GM12878 (cell line): ENCODE results near the gene TTC4. TPM values are rescaled to one million over a fixed set of nuclear protein-coding genes. Genes with fewer than 3 reads are reported as not detected.

Source experiments
- ATAC-seq: fragments of 200-7000 bp; cut with Tn5 transposase; 3 replicates; pipeline ENCODE4 v1.9.1; 2020; ENCODE audit warnings: mild to moderate bottlenecking, moderate library complexity
- Bru-seq: library from RNA; stranded (reverse); fragments of 400-500 nt; gene quantifications from one replicate; lab custom pipeline; 2021; lab: Mats Ljungman, UMichigan
- BruChase-seq, 2 experiments: library from RNA; stranded (reverse); fragments of 400-500 nt; gene quantifications; one replicate each; lab custom pipeline; 2021; lab: Mats Ljungman, UMichigan
- BruUV-seq: library from RNA; stranded (reverse); fragments of 400-500 nt; replicated peaks from 2 replicates; lab custom pipeline; 2021; lab: Mats Ljungman, UMichigan
- CTCF ChIA-PET: fragments of 300-600 bp; sonication (Branson Sonifier 250); formaldehyde crosslinking; extraction: SDS; loops from one replicate; lab custom pipeline; 2021; ENCODE audit warnings: inconsistent platforms; lab: Yijun Ruan, JAX
- POLR2A ChIA-PET: fragments of 350-600 bp; formaldehyde crosslinking; extraction: SDS; loops from one replicate; lab custom pipeline; 2021; ENCODE audit warnings: inconsistent platforms; lab: Charles Lee
- RAD21 ChIA-PET: fragments of 300-600 bp; sonication (Branson Sonifier 250); formaldehyde crosslinking; loops from one replicate; lab custom pipeline; 2023; ENCODE audit warnings: antibody characterized with exemption; ENCODE audit not compliant: unreplicated experiment; lab: Charles Lee
- SMC1A ChIA-PET: fragments of 300-600 bp; sonication (Branson Sonifier 250); formaldehyde crosslinking; loops from one replicate; lab custom pipeline; 2023; ENCODE audit not compliant: unreplicated experiment, uncharacterized antibody; lab: Charles Lee
- DNase-seq: peaks from one replicate; pipeline ENCODE4 v3.0.0-alpha.2; 2011; ENCODE audit warnings: low read depth, low spot score
- FAIRE-seq: peaks from 3 replicates; lab custom pipeline; 2011; peaks lifted over from hg19 to GRCh38; lab: Jason Lieb, UNC
- H2AFZ ChIP-seq: 2 replicates; pipeline ENCODE4 v1.6.0; 2011; ENCODE audit warnings: low read depth, low read length, control low read depth; ENCODE audit not compliant: control insufficient read depth
- H3K27ac ChIP-seq: 2 replicates; pipeline ENCODE4 v1.5.1; 2011; ENCODE audit warnings: control low read depth; ENCODE audit not compliant: control insufficient read depth, insufficient read depth
- H3K27me3 ChIP-seq, 2 experiments: replicated peaks in 1 of 2; 2 replicates each; pipeline versions ENCODE4 v1.6.0 to v1.6.1; 2011; ENCODE audit warnings: low read length in 1 of 2; ENCODE audit not compliant: control insufficient read depth in 2 of 2, insufficient read depth in 2 of 2
- H3K36me3 ChIP-seq, 2 experiments: 2 replicates each; pipeline ENCODE4 v1.5.1; 2011; ENCODE audit warnings: low read length in 1 of 2; ENCODE audit not compliant: control insufficient read depth in 2 of 2, insufficient read depth in 2 of 2
- H3K4me1 ChIP-seq: 2 replicates; pipeline ENCODE4 v1.6.1; 2011; ENCODE audit warnings: mild to moderate bottlenecking, low read length, moderate library complexity, mixed read lengths; ENCODE audit not compliant: control insufficient read depth, insufficient read depth
- H3K4me2 ChIP-seq: 2 replicates; pipeline ENCODE4 v1.6.0; 2011; ENCODE audit warnings: control low read depth; ENCODE audit not compliant: control insufficient read depth, insufficient read depth
- H3K4me3 ChIP-seq: fragments of 200-600 bp; sonication (generic); 2 replicates; pipeline ENCODE4 v1.5.1; 2016
- H3K79me2 ChIP-seq: 2 replicates; pipeline ENCODE4 v1.6.0; 2011; ENCODE audit warnings: low read length; ENCODE audit not compliant: control insufficient read depth, insufficient read depth
- H3K9ac ChIP-seq: 2 replicates; pipeline ENCODE4 v1.8.0; 2011; ENCODE audit warnings: low read length, control low read depth, mixed read lengths; ENCODE audit not compliant: control insufficient read depth, insufficient read depth
- H3K9me3 ChIP-seq: replicated peaks from 3 replicates; pipeline ENCODE4 v1.5.1; 2011; ENCODE audit warnings: mild to moderate bottlenecking, low read length; ENCODE audit not compliant: control insufficient read depth, insufficient read depth
- H4K20me1 ChIP-seq: 2 replicates; pipeline ENCODE4 v1.6.0; 2011; ENCODE audit not compliant: control insufficient read depth, insufficient read depth
- ETV6 ChIP-seq, 2 experiments: fragments of 450-650 bp in 1 of 2; IDR thresholded peaks in 1 of 2; conservative IDR thresholded peaks in 1 of 2; 2 replicates each; pipeline ENCODE4 v1.6.1; 2014; ENCODE audit warnings: antibody characterized with exemption in 1 of 2, borderline replicate concordance in 1 of 2, low read depth in 1 of 2, mild to moderate bottlenecking in 1 of 2, moderate library complexity in 1 of 2
- IRF4 ChIP-seq: IDR thresholded peaks from 2 replicates; pipeline ENCODE4 v1.6.1; 2011; ENCODE audit warnings: low read depth, low read length
- MYC ChIP-seq: IDR thresholded peaks from 2 replicates; pipeline ENCODE4 v1.6.1; 2011; ENCODE audit warnings: mild to moderate bottlenecking, low read length, moderate library complexity, inconsistent platforms; ENCODE audit not compliant: insufficient read depth, insufficient replicate concordance, insufficient read length, severe bottlenecking
- RB1 ChIP-seq: fragments of 450-650 bp; formaldehyde crosslinking; IDR thresholded peaks from 2 replicates; pipeline ENCODE4 v1.6.1; 2017; ENCODE audit warnings: mild to moderate bottlenecking, borderline replicate concordance
- SIN3A ChIP-seq: IDR thresholded peaks from 2 replicates; pipeline ENCODE4 v1.6.1; 2012; ENCODE audit warnings: low read depth, low read length, improper control_type of control experiment
- SMARCA5 ChIP-seq: fragments of 450-650 bp; IDR thresholded peaks from 2 replicates; pipeline ENCODE4 v1.6.1; 2017; ENCODE audit warnings: mild to moderate bottlenecking
- SREBF1 ChIP-seq: IDR thresholded peaks from 2 replicates; pipeline ENCODE4 v1.6.1; 2012; ENCODE audit warnings: mild to moderate bottlenecking, low read length
- STAT1 ChIP-seq: fragments of 450-650 bp; conservative IDR thresholded peaks from 2 replicates; pipeline ENCODE4 v1.6.1; 2014; ENCODE audit warnings: antibody characterized with exemption, mild to moderate bottlenecking
- TAF1 ChIP-seq: IDR thresholded peaks from 2 replicates; pipeline ENCODE4 v1.6.1; 2011; ENCODE audit warnings: mild to moderate bottlenecking, low read depth, low read length, borderline replicate concordance
- TCF12 ChIP-seq: IDR thresholded peaks from 2 replicates; pipeline ENCODE4 v1.6.1; 2011; ENCODE audit warnings: low read depth, mild to moderate bottlenecking, low read length
- ZBED1 ChIP-seq: IDR thresholded peaks from 2 replicates; pipeline ENCODE4 v1.6.1; 2016; ENCODE audit warnings: borderline replicate concordance
- ZNF384 ChIP-seq: IDR thresholded peaks from 2 replicates; pipeline ENCODE4 v1.6.1; 2012; ENCODE audit warnings: low read depth, mild to moderate bottlenecking, low read length, improper control_type of control experiment, borderline replicate concordance
- ZNF622 ChIP-seq: fragments of 450-650 bp; IDR thresholded peaks from 2 replicates; pipeline ENCODE4 v1.6.1; 2017; ENCODE audit warnings: mild to moderate bottlenecking, inconsistent platforms
- WGBS: methylation state at CpG from one replicate; pipeline ENCODE4 v1.1.6; 2016; ENCODE audit warnings: low lambda C conversion rate; ENCODE audit not compliant: insufficient replicate concordance, insufficient coverage; ENCODE audit errors: missing lambda C conversion rate; 5-methylcytosine and 5-hydroxymethylcytosine counted together
- in situ Hi-C: fragments of 300-500 bp; cut with MboI; formaldehyde crosslinking; loops from 9 replicates; pipeline ENCODE4 v1.14.3; 2018; ENCODE audit warnings: mixed read lengths
- intact Hi-C: fragments of 100-400 bp; cut with micrococcal nuclease; formaldehyde crosslinking; loops from one replicate; pipeline ENCODE4 v1.14.2; 2022; ENCODE audit not compliant: unreplicated experiment
- long read RNA-seq, 2 experiments: library from polyadenylated mRNA; unstranded; transcript quantifications; one replicate each; pipeline ENCODE4 v2.0.0, GENCODE V29; 2019 to 2020
- polyA minus RNA-seq, 3 experiments: library from RNA; depleted of rRNA, polyadenylated mRNA; stranded (reverse); fragments of >200 nt; gene quantifications; 2 replicates each; pipeline ENCODE4 v1.2.3, GENCODE V29; 2011
- polyA plus RNA-seq, 11 experiments: library from polyadenylated mRNA; depleted of rRNA in 4 of 11; unstranded in 6 of 11; stranded (reverse) in 5 of 11; fragments of >200 nt; fragmentation: Nextera tagmentation in 4 of 11; fragmentation: Illumina TruSeq in 1 of 11; extraction: Ambion mirVana in 4 of 11; extraction: Trizol in 1 of 11; gene quantifications; 1 replicate in 1 of 11; 2 replicates in 10 of 11; pipeline versions ENCODE4 v1.2.1 to v1.2.3, GENCODE V29; 2011 to 2016; ENCODE audit warnings: inconsistent platforms in 2 of 11, missing spikeins in 2 of 11, low read depth in 1 of 11
- total RNA-seq, 4 experiments: library from RNA; depleted of rRNA in 3 of 4; stranded (reverse); fragments of >200 nt in 3 of 4; fragmentation: Illumina TruSeq in 1 of 4; extraction: Trizol in 1 of 4; gene quantifications; 2 replicates each; pipeline versions ENCODE4 v1.2.1 to v1.2.3, GENCODE V29; 2013 to 2021
- TF ChIP-seq, protein P1 (sequence below), 3 experiments: IDR thresholded peaks in 2 of 3; conservative IDR thresholded peaks in 1 of 3; 2 replicates each; pipeline ENCODE4 v1.5.1; 2011; ENCODE audit warnings: low read depth in 3 of 3, low read length in 3 of 3, mild to moderate bottlenecking in 3 of 3, control low read depth in 2 of 3, moderate library complexity in 2 of 3, inconsistent platforms in 1 of 3, mixed read lengths in 1 of 3; ENCODE audit not compliant: control insufficient read depth in 2 of 3, insufficient read depth in 1 of 3; ENCODE audit errors: extremely low read depth in 1 of 3

TTC4 gene, protein sequence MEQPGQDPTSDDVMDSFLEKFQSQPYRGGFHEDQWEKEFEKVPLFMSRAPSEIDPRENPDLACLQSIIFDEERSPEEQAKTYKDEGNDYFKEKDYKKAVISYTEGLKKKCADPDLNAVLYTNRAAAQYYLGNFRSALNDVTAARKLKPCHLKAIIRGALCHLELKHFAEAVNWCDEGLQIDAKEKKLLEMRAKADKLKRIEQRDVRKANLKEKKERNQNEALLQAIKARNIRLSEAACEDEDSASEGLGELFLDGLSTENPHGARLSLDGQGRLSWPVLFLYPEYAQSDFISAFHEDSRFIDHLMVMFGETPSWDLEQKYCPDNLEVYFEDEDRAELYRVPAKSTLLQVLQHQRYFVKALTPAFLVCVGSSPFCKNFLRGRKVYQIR
- total RNA-seq (2013; cell fraction: nucleolus; rRNA removed): 44.5 and 45.8 TPM in 2 replicates
- total RNA-seq (2014; rRNA removed): 26.4 and 32.2 TPM in 2 replicates
- total RNA-seq (2014; rRNA removed; fragmentation: Illumina TruSeq; extraction: Trizol): 38.1 and 50.5 TPM in 2 replicates
- total RNA-seq (2021): 25.6 and 26.8 TPM in 2 replicates
- 16.1 TPM for polyA plus RNA-seq (2011; ENCODE audit: low read depth)
- 29.0 and 33.0 TPM in 2 replicates for polyA plus RNA-seq (2011; rRNA removed)
- polyA plus RNA-seq (2011; cell fraction: cytosol; rRNA removed): 27.8 and 31.5 TPM in 2 replicates
- 16.2 and 18.1 TPM in 2 replicates for polyA plus RNA-seq (2011; cell fraction: nucleus; rRNA removed)
- 15.1 and 15.5 TPM in 2 replicates for polyA plus RNA-seq (2012)
- 41.4 and 87.0 TPM in 2 replicates for polyA plus RNA-seq (2014; fragmentation: Illumina TruSeq; extraction: Trizol)
- polyA plus RNA-seq (2014; fragmentation: Nextera tagmentation; extraction: Ambion mirVana): 10 to 100 TPM; 28.8 to 50.1 TPM
- 22.0 and 23.4 TPM in 2 replicates for polyA plus RNA-seq (2014; rRNA removed)
- polyA plus RNA-seq (2016; fragmentation: Nextera tagmentation; extraction: Ambion mirVana): 10 to 100 TPM; 39.0 to 41.4 TPM
- 25.5 and 27.8 TPM in 2 replicates for polyA minus RNA-seq (2011; rRNA and poly(A)+ RNA removed)
- 7.9 and 8.3 TPM in 2 replicates for polyA minus RNA-seq (2011; cell fraction: cytosol; rRNA and poly(A)+ RNA removed)
- polyA minus RNA-seq (2011; cell fraction: nucleus; rRNA and poly(A)+ RNA removed): 11.2 and 18.8 TPM in 2 replicates
- percentile 84 among the genes with signal in this experiment for Bru-seq, nascent RNA
- percentile 79 among the genes with signal in this experiment for BruChase-seq, experiment 1, labeled RNA remaining after a 6-hour chase
- BruChase-seq, experiment 2, labeled RNA remaining after a 2-hour chase: percentile 90 among the genes with signal in this experiment
- long read RNA-seq, experiment 1, transcript TTC4-201 (10 exons, 2,395 nt): major isoform, 54 of 60 reads
- long read RNA-seq, experiment 1, partial matches to known transcripts: 0 of 60 reads
- long read RNA-seq, experiment 1, other reads (novel, unspliced or antisense): 5 of 60 reads
- long read RNA-seq, experiment 2, transcript TTC4-201 (10 exons, 2,395 nt): major isoform, 87 of 109 reads
- long read RNA-seq, experiment 2, partial matches to known transcripts: 9 of 109 reads
- long read RNA-seq, experiment 2, other reads (novel, unspliced or antisense): 9 of 109 reads

DNA sequence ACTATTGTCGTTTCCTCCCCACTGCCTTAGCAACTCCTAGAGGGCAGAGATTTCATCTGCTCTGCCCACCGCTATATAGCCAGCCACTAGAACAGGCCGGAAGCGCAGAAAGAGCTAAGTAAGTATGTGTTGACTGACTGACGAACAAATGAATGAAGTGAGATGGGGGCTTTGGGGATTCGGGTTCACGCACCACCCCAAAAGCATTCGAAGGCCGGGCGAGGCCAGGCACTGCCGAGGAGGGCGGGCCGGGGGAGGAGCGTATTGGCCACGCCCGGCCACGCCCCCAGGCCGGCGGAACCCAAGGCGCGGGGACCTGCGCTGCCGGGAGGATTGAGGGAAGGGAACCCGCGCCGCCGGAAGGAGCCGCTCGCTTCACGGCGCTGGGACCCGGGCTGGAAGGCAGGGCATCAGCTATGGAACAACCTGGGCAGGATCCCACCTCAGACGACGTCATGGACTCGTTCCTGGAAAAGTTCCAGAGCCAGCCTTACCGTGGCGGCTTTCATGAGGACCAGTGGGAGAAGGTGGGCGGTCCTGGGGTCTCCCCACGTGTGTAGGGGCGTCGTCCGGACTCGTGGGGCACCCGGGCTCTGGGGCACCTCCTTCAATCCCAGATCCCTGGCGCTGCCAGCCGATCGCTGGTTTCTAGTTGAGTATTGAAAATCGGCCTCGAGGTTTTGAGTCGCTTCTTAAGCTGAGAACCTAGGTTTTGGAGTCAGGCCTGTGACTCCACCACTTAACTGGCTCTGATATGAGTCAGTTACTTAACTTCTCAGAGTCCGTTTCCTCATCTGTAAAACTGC lies at the start of gene TTC4:
Gene TTC4, plus strand, starts transcription at position 369 of the 806 bp plus-strand sequence. Its CDS starts 48 bp downstream, at position 417.
- H3K79me2 ChIP-seq: peaks cover 18% of the 10 kb centered on the region
- DNase-seq (peak; percentile 40), FAIRE-seq (peak; percentile 97), ATAC-seq (peak; percentile 98)
- peak within 1 kb of the TSS; percentile 93 for H3K9ac ChIP-seq
- POLR2A ChIA-PET: interaction anchor here (0.8 to 1.4 kb wide), 3 partner anchors 9 to 86 kb away, joined by 3 to 4 read pairs (median 3); partner anchors contain the start of gene TTC22
- H3K36me3 ChIP-seq: peaks cover 0 to 9% of the 10 kb centered on the region in 2 experiments; a peak in 1 of 4 replicates
- RAD21 ChIA-PET: interaction anchor here (1.3 to 2.5 kb wide), 2 partner anchors 86 to 94 kb away, joined by 4 to 12 read pairs; partner anchors contain the start of gene TTC22
- peak within 1 kb of the TSS; percentile 78 for H3K27ac ChIP-seq
- H2AFZ ChIP-seq: peak within 1 kb of the TSS; percentile 100
- peak within 1 kb of the TSS; percentile 89 for H3K4me2 ChIP-seq
- CTCF ChIA-PET: interaction anchor here (1.0 to 1.3 kb wide), 4 partner anchors 86 to 229 kb away, joined by 3 to 4 read pairs (median 4); no protein-coding TSS in a partner anchor
- H4K20me1 ChIP-seq: no peaks in the 10 kb centered on the region
- no peaks in the 10 kb centered on the region; a peak in 1 of 4 replicates for H3K27me3 ChIP-seq
- H3K9me3 ChIP-seq: no peaks in the 10 kb centered on the region
- peak within 1 kb of the TSS; percentile 77 for H3K4me3 ChIP-seq
- BruUV-seq: TSS peak; percentile 82
- WGBS: under 1% methylated on average over 49 of the region's 51 CpGs
- peaks cover 3% of the 10 kb centered on the region; the same call in 1 of the 2 replicates for H3K4me1 ChIP-seq
- intact Hi-C loops: loop anchor here (2.0 to 5.0 kb wide), 2 partner anchors 49 to 82 kb away; partner anchors contain the start of gene PARS2
- in situ Hi-C loops: no loop called here
- SMC1A ChIA-PET: interaction anchor here (0.9 to 2.3 kb wide), 4 partner anchors 10 to 94 kb away, joined by 3 to 7 read pairs (median 3); no protein-coding TSS in a partner anchor
- peak; percentile 52; the same call in 1 of the 2 replicates for TF ChIP-seq ZBED1
- no peak for TF ChIP-seq ZNF384
- TF ChIP-seq RB1: peak; percentile 89; the same call in 1 of the 2 replicates
- no peak for TF ChIP-seq TCF12
- TF ChIP-seq, protein P1, sequence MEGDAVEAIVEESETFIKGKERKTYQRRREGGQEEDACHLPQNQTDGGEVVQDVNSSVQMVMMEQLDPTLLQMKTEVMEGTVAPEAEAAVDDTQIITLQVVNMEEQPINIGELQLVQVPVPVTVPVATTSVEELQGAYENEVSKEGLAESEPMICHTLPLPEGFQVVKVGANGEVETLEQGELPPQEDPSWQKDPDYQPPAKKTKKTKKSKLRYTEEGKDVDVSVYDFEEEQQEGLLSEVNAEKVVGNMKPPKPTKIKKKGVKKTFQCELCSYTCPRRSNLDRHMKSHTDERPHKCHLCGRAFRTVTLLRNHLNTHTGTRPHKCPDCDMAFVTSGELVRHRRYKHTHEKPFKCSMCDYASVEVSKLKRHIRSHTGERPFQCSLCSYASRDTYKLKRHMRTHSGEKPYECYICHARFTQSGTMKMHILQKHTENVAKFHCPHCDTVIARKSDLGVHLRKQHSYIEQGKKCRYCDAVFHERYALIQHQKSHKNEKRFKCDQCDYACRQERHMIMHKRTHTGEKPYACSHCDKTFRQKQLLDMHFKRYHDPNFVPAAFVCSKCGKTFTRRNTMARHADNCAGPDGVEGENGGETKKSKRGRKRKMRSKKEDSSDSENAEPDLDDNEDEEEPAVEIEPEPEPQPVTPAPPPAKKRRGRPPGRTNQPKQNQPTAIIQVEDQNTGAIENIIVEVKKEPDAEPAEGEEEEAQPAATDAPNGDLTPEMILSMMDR (IDR thresholded peaks at IDR 0.05 in 2 of 3, conservative IDR thresholded peaks at IDR 0.05 in 1 of 3; ENCODE audit: control insufficient read depth in 2 of 3, extremely low read depth in 1 of 3, insufficient read depth in 1 of 3, low read depth in 3 of 3, low read length in 3 of 3): no peak
- TF ChIP-seq SIN3A: peak; percentile 56; the same call in 1 of the 2 replicates
- TF ChIP-seq SMARCA5: peak; percentile 89
- peak; percentile 74 for TF ChIP-seq MYC
- TF ChIP-seq IRF4: 0 out of 2 replicates have a peak, but pooled peaks have one; percentile 67
- no peak for TF ChIP-seq SREBF1
- TF ChIP-seq ZNF622: no peak
- 0 out of 2 replicates have a peak, but pooled peaks have one; percentile 82 for TF ChIP-seq STAT1
- TF ChIP-seq ETV6 (conservative IDR thresholded peaks at IDR 0.05 in 1 of 2, IDR thresholded peaks at IDR 0.05 in 1 of 2; ENCODE audit: borderline replicate concordance in 1 of 2, low read depth in 1 of 2): no peak
- peak; percentile 94 for TF ChIP-seq TAF1
